ENCODE results near the gene COX7A2. TPM values are rescaled to one million over a fixed set of nuclear protein-coding genes. Genes with fewer than 3 reads are reported as not detected.
A peak's percentile ranks its signal among the peaks of the same experiment; 100 is the strongest.

The COX7A2 gene
- total RNA-seq, 1 experiment from 2014 or later: 600 TPM

GRCh38 chr6:75203721-75204120 is 39.9 kb downstream of the COX7A2 start:
- H3K79me2 ChIP-seq (ENCODE audit: insufficient read depth, low read length): peaks cover 67% of the 10 kb centered on the region
- peak overlapping the region; percentile 76 for H3K27ac ChIP-seq (ENCODE audit: low read depth, low read length)
- CTCF ChIA-PET: interaction anchor here (0.8 to 3.9 kb wide), 18 partner anchors 8 to 1466 kb away, joined by 3 to 25 read pairs (median 6); no protein-coding TSS in a partner anchor
- no peak for DNase-seq (ENCODE audit: low read depth, low spot score)
- no peak for TF ChIP-seq CBX3 (IDR thresholded peaks at IDR 0.05; ENCODE audit: low read depth)
- no peak for TF ChIP-seq SIN3A (IDR thresholded peaks at IDR 0.05; ENCODE audit: low read depth)
- no peak for TF ChIP-seq POLR2AphosphoS5 (IDR thresholded peaks at IDR 0.05; ENCODE audit: low read depth, low read length)
- no peak for TF ChIP-seq POLR2A (IDR thresholded peaks at IDR 0.05; ENCODE audit: borderline replicate concordance, extremely low read depth, insufficient read depth, insufficient read length)
- no peak for TF ChIP-seq EGR1 (IDR thresholded peaks at IDR 0.05; ENCODE audit: low read depth)
- TF ChIP-seq MAX (IDR thresholded peaks at IDR 0.05): no peak
- TF ChIP-seq ATF3 (IDR thresholded peaks at IDR 0.05): no peak
- TF ChIP-seq EZH2phosphoT487 (IDR thresholded peaks at IDR 0.05; ENCODE audit: borderline replicate concordance): no peak
- no peak for TF ChIP-seq CTCF (IDR thresholded peaks at IDR 0.05 in 2 of 3, conservative IDR thresholded peaks at IDR 0.05 in 1 of 3; ENCODE audit: borderline replicate concordance in 1 of 3, insufficient read depth in 1 of 3, low read depth in 2 of 3, low read length in 2 of 3)
- TF ChIP-seq JUND (IDR thresholded peaks at IDR 0.05): no peak
- TF ChIP-seq RAD21 (IDR thresholded peaks at IDR 0.05; ENCODE audit: low read depth): no peak
- TF ChIP-seq ZFX (IDR thresholded peaks at IDR 0.05): no peak
- no peak for ATAC-seq
- H3K9me2 ChIP-seq (ENCODE audit: insufficient read depth): no peaks in the 10 kb centered on the region
- H3K4me3 ChIP-seq (replicated peaks in 1 of 2; ENCODE audit: low read depth in 1 of 2, low read length in 2 of 2): peak overlapping the region; percentile 72 to 80
- H3K9ac ChIP-seq (ENCODE audit: low read length): peak overlapping the region; percentile 81
- POLR2A ChIA-PET: no interaction called here
- peak overlapping the region; percentile 87 for H3K4me2 ChIP-seq (ENCODE audit: low read length)
- RAD21 ChIA-PET (ENCODE audit: low non-redundant PET in 1 of 2, low total read pairs in 2 of 2, uncharacterized antibody in 2 of 2, unreplicated experiment in 2 of 2): interaction anchor here in 1 of 2 experiments (0.5 to 1.5 kb wide), 3 partner anchors 96 to 1817 kb away, joined by 3 to 4 read pairs (median 3); no protein-coding TSS in a partner anchor
- BruUV-seq (replicated peaks): no TSS peak
- H3K36me3 ChIP-seq (ENCODE audit: control insufficient read depth in 1 of 2, insufficient read depth in 2 of 2, low read length in 2 of 2): no peaks in the 10 kb centered on the region
- H3K4me1 ChIP-seq (ENCODE audit: control insufficient read depth in 1 of 2, insufficient read depth in 2 of 2, low read length in 2 of 2): peaks cover 22 to 55% of the 10 kb centered on the region in 2 experiments
- H4K20me1 ChIP-seq (ENCODE audit: insufficient read depth): no peaks in the 10 kb centered on the region
- intact Hi-C loops (cut with micrococcal nuclease): loop anchor here (1.0 to 10.0 kb wide), 7 partner anchors 265 to 1349 kb away; no protein-coding TSS in a partner anchor
- H2AFZ ChIP-seq (ENCODE audit: low read depth, low read length, poor library complexity, severe bottlenecking): no peak overlapping the region
- no peaks in the 10 kb centered on the region for H3K9me3 ChIP-seq (ENCODE audit: control insufficient read depth in 1 of 2, insufficient read depth in 1 of 2, low read depth in 1 of 2, low read length in 2 of 2)
- H3K27me3 ChIP-seq (ENCODE audit: insufficient read depth, low read length): no peaks in the 10 kb centered on the region
